Measurements from ENCODE around the gene IKBKE.

Gene IKBKE

GRCh38 chr1:206508130-206508889 is 38.0 kb downstream of the IKBKE start:
- Histone ChIP-seq H3K4me3 (ENCODE audit: severe bottlenecking) (peak overlapping the region; percentile 45), H3K36me3 (ENCODE audit: low read depth) (no peaks in the 10 kb centered on the region), H3K27ac (ENCODE audit: poor library complexity, severe bottlenecking) (peak overlapping the region; percentile 2), H3K9me3 (ENCODE audit: severe bottlenecking) (no peaks in the 10 kb centered on the region), H3K27me3 (ENCODE audit: insufficient read depth, poor library complexity, severe bottlenecking) (no peaks in the 10 kb centered on the region), H3K4me1 (ENCODE audit: insufficient read depth, poor library complexity, severe bottlenecking) (peaks cover 49% of the 10 kb centered on the region)
- TF ChIP-seq CTCF (IDR thresholded peaks at IDR 0.05; ENCODE audit: poor library complexity, severe bottlenecking) = no peak
- ATAC-seq (ENCODE audit: low read depth) = 0 out of 3 replicates have a peak, but pooled peaks have one; percentile 1
- DNase-seq (ENCODE audit: low spot score) = no peak

GRCh38 chr1:206508956-206509355 is 38.7 kb downstream of the IKBKE start:
- peak overlapping the region; percentile 45 for H3K4me3 ChIP-seq (ENCODE audit: severe bottlenecking)
- ATAC-seq (ENCODE audit: low read depth) = no peak; the same call in 2 of the 3 replicates

GRCh38 chr1:206509612-206510257 is 39.5 kb downstream of the IKBKE start:
- Histone ChIP-seq H3K36me3 (ENCODE audit: low read depth) (no peaks in the 10 kb centered on the region), H3K9me3 (ENCODE audit: severe bottlenecking) (no peaks in the 10 kb centered on the region), H3K4me3 (ENCODE audit: severe bottlenecking) (no peak overlapping the region), H3K27ac (ENCODE audit: poor library complexity, severe bottlenecking) (no peak overlapping the region), H3K27me3 (ENCODE audit: insufficient read depth, poor library complexity, severe bottlenecking) (no peaks in the 10 kb centered on the region), H3K4me1 (ENCODE audit: insufficient read depth, poor library complexity, severe bottlenecking) (peaks cover 48% of the 10 kb centered on the region)
- no peak for ATAC-seq (ENCODE audit: low read depth)
- DNase-seq (ENCODE audit: low spot score) = no peak
- no peak for TF ChIP-seq CTCF (IDR thresholded peaks at IDR 0.05; ENCODE audit: poor library complexity, severe bottlenecking)

More at GRCh38 chr1:206508956-206509355, 38.7 kb downstream of the IKBKE start:
- H3K36me3 ChIP-seq (ENCODE audit: low read depth) = no peaks in the 10 kb centered on the region
- DNase-seq (ENCODE audit: low spot score) = no peak
- no peaks in the 10 kb centered on the region for H3K27me3 ChIP-seq (ENCODE audit: insufficient read depth, poor library complexity, severe bottlenecking)
- H3K9me3 ChIP-seq (ENCODE audit: severe bottlenecking) = no peaks in the 10 kb centered on the region
- peaks cover 47% of the 10 kb centered on the region for H3K4me1 ChIP-seq (ENCODE audit: insufficient read depth, poor library complexity, severe bottlenecking)
- peak overlapping the region; percentile 2 for H3K27ac ChIP-seq (ENCODE audit: poor library complexity, severe bottlenecking)
- no peak for TF ChIP-seq CTCF (IDR thresholded peaks at IDR 0.05; ENCODE audit: poor library complexity, severe bottlenecking)

GRCh38 chr1:206510371-206510770 is 40.1 kb downstream of the IKBKE start:
- Histone ChIP-seq H3K9me3 (ENCODE audit: severe bottlenecking) (no peaks in the 10 kb centered on the region), H3K36me3 (ENCODE audit: low read depth) (no peaks in the 10 kb centered on the region), H3K27me3 (ENCODE audit: insufficient read depth, poor library complexity, severe bottlenecking) (no peaks in the 10 kb centered on the region), H3K27ac (ENCODE audit: poor library complexity, severe bottlenecking) (peak overlapping the region; percentile 95), H3K4me1 (ENCODE audit: insufficient read depth, poor library complexity, severe bottlenecking) (peaks cover 51% of the 10 kb centered on the region), H3K4me3 (ENCODE audit: severe bottlenecking) (no peak overlapping the region)
- ATAC-seq (ENCODE audit: low read depth) (no peak), DNase-seq (ENCODE audit: low spot score) (no peak)
- no peak for TF ChIP-seq CTCF (IDR thresholded peaks at IDR 0.05; ENCODE audit: poor library complexity, severe bottlenecking)
